GM20000 (cell line): ENCODE results near the gene FBXL17.

Experiments
- DNase-seq: peaks from one replicate; pipeline ENCODE4 v3.0.0; 2012; ENCODE audit warnings: low spot score
- TF ChIP-seq, protein P1 (sequence below): IDR thresholded peaks from 2 replicates; pipeline ENCODE4 v1.5.1; 2012; ENCODE audit warnings: mild to moderate bottlenecking, control low read depth; ENCODE audit errors: extremely low read depth, missing control alignments

FBXL17 gene

DNA sequence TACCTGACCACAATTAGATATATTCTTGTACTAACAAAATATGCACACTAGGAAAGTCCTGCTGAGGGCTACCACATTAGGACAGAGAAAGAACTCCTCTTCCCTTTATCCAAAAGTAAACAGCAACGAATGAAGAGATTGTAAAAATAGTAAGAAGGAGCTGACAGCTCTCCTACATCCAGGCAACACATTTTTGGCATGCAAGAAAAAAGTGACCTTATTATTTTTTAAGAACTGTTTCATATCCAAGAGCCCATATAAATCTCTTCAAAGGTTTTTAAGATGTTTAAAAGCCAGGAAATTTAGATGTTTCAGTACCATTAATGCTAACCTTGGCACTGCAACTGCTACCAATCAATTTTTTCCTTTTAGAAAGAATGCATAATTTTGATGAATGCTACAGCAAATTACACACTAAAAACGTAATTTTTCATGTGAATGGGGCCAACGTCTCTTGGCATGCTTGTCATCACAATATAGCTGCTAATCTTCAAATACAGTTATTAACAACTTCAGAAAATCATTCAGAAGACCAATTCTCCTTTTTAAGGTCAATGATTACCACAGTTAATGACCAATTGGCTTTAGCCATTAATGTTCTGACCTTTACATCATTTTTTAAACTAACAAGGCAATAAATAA, 132.0 kb downstream of the FBXL17 start:
- no peak for DNase-seq
- TF ChIP-seq, protein P1, sequence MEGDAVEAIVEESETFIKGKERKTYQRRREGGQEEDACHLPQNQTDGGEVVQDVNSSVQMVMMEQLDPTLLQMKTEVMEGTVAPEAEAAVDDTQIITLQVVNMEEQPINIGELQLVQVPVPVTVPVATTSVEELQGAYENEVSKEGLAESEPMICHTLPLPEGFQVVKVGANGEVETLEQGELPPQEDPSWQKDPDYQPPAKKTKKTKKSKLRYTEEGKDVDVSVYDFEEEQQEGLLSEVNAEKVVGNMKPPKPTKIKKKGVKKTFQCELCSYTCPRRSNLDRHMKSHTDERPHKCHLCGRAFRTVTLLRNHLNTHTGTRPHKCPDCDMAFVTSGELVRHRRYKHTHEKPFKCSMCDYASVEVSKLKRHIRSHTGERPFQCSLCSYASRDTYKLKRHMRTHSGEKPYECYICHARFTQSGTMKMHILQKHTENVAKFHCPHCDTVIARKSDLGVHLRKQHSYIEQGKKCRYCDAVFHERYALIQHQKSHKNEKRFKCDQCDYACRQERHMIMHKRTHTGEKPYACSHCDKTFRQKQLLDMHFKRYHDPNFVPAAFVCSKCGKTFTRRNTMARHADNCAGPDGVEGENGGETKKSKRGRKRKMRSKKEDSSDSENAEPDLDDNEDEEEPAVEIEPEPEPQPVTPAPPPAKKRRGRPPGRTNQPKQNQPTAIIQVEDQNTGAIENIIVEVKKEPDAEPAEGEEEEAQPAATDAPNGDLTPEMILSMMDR: no peak

DNA sequence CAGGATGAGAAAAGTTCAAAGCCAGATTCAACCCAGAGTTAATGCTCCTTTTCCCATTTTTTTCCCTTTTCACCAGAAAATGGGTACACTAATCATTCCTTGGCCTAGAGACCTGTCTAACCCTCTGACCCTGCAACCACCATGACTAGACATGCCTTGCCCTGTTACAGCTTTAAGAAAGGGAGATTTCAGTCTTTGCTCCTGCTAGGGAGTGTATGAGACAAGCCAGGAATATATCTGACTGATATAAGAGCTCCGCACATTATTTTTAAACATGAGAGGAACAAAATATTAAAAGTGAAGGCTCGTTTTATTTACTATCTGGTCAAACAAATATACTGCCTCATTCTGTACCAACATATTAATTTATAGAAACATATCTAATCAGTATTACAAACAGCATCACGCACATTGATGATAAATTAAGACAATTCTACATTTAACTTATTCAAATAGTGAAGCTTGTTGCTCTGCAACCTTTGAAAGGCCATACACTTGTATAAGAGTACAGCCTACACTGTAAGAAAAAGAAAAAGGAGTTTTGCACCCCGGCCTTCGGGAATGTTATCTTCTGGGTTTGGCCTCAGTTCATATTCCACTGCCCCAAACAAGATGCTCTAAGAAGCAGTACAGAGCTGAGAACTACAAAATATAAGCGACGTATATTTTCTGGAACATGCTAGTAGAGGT, 132.7 kb downstream of the FBXL17 start:
- no peak for DNase-seq
- TF ChIP-seq, protein P1: no peak

DNA sequence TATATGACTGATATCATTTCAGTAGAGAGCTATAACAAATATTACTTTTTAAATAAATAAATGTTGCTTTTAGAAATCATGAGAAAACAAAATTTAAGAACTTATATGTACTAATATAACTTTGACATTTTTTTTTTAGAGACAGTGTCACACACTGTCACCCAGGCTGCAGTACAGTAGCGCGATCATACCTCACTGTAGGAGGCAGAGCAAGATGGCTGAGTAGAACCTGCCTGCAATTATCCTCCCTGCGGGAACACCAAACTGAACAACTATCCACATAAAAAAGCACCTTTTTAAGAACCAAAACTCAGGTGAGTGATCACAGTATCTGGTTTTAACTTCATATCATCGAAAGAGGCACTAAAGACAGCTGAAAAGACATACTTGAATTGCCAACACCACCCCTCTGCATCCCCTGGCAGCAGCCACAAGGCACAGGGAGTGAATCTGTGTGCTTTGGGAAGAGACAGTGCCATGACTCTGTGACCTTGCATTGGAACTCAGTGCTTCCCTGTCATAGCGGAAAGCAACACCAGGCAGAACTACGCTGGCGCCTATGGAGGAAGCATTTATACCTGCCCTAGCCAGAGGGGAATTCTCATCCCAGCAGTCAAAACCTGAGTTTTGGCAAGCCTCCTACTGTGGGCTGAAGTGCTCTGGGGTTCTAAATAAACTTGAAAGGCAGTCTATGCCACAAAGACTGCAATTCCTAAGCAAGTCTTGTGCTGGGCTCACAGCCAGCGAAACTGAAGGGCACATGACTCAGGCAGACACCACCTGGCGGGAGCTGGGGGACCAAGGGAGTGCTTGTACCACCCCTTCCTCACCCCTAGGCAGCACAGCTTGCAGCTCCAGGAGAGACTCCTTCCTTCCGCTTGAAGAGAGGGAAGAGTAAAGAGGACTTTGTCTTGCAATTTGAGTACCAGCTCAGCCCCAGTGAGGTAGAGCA, 142.7 kb downstream of the FBXL17 start:
- no peak for DNase-seq
- TF ChIP-seq, protein P1: no peak

DNA sequence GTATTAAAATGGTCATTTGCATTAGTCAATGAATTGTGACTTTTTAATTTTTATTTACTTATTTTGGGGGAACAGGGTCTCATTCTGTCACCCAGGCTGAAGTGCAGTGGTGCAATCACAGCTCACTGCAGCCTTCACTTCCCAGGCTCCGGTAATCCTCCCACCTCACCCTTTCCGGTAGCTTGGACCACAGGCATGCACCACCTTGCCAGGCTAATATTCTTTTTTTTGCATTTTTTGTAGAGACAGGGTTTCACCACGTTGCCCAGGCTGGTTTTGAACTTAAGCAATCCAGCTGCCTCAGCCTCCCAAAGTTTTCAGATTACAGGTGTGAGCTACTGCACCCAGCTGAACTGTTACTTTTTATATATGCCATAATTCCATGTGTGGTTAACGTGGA, 143.4 kb downstream of the FBXL17 start:
- TF ChIP-seq, protein P1: no peak
- no peak for DNase-seq

DNA sequence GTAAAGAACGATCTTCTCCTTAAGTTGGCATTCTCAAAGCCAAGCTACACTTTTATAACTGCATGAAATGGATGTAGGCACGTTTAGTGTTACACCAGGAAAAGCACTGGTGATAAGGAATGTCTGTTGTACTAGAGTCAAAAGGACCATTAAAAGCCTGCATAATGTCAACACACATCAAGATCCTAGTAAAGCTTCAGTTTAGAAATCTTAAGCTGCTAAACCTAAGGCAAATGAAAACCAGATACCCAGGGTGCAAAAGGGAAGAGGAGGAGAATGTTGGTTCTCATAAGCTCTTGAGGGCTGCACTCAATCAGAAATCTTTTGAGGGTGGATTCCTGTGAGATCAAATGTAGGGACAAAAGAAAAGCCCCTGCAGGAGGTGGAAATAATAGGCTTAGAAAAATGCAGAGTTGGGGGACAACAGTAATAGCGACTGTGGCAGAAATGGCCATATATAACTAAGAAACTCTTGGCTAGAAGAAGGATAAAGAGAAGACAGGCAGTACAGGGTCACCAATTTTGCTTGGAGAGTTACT, 148.2 kb downstream of the FBXL17 start:
- no peak for DNase-seq
- TF ChIP-seq, protein P1: no peak

DNA sequence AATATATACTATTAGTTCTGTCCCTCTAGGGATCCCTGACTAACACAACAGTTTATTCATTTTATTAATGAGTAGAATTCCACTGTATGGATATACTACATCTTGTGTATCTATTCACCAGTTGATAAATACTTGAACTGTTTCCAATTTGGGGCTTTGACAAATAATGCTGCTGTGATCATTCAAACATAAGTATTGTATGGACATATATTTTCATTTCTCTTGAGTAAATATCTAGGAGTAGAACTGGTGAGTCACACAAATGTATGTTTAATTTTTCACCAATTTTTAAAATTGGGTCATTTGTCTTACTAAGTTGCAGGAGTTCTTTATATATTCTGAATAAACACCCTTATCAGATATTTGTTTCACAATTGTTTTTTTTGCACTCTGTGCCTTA, 149.1 kb downstream of the FBXL17 start:
- TF ChIP-seq, protein P1: no peak
- DNase-seq: no peak
